COLO668 (cell line): Measurements from ENCODE around the gene SPATA6.
A peak's percentile ranks its signal among the peaks of the same experiment; 100 is the strongest.
"Not testable (repeated sequence)": the region's sequence is repeated elsewhere in the genome, so short reads cannot be mapped to it uniquely, and the experiment has no call there.

Experiments
- DNase-seq: peaks from one replicate; lab custom pipeline; 2025; ENCODE audit not compliant: unreplicated experiment; lab: John Stamatoyannopoulos, UW

The SPATA6 gene

DNA sequence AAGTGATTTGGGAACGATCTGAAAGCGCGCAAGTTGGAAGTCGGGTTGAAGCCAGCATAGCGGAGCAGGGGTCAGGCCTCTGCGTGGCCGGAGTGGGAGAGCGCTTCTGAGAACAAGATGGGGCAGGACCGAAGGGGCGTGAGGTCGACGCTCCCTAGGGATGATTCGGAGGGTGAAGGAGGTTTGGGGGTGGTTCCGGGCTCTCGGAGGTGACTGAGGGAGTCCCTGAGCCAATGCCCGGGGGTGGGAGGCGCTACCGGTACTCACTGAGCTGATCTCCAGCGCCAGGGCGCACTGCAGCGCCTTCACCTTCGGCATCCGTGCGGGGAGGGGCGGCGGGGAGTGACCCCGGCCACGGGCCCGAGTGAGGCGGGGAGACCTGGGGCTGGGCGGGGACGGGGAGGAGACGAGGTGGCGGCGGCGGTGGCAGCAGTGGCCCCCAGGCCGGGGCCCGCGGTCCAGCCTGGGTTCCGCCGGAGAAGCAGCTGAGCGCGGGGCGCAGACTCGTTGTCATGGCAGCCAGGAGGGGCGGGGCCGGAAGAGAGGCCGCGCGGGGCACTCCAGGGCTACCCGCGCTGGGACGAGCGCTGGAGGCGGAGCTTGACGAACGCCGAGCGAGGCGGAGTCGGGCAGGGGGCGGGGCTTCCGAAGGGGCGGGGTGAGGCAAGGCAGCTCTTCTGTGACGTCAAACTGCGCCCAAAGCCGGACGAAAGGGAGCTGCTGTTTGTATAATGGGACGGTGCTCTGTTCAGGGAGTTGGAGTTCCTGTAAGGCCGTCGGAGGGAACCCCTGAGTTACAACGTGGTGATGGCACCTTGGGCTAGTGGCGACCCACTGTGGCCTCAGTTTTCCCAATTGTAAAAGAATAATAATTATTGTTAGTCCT lies at the start of gene SPATA6:
Gene SPATA6 (minus strand): TSS at position 514 of the 886 bp plus-strand sequence. CDS start 196 bp downstream, at position 318.
- peak; percentile 99 for DNase-seq

DNA sequence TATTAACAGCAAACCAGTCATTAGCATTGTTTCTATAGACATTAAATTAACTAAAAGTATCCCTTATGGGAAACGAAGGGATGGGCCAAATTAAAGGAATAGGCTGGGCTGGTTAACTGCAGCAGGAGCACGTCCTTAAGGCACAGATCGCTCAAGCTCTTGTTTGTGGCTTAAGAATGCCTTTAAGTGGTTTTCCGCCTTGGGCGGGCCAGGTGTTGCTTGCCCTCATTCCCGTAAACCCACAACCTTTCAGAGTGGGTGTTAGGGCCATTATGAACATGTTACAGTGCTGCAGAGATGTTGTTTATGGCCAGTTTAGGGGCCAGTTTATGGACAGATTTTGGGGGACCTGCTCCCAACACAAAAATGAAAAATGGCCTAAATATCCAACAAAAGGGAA lies 47.9 kb upstream of the SPATA6 start:
- DNase-seq = not testable (repeated sequence)

- DNase-seq = no peak
Measured at GRCh38 chr1:48506870-48507269, 34.9 kb upstream of the SPATA6 start.

- no peak for DNase-seq
Measured at GRCh38 chr1:48500541-48501450, 28.8 kb upstream of the SPATA6 start.

DNA sequence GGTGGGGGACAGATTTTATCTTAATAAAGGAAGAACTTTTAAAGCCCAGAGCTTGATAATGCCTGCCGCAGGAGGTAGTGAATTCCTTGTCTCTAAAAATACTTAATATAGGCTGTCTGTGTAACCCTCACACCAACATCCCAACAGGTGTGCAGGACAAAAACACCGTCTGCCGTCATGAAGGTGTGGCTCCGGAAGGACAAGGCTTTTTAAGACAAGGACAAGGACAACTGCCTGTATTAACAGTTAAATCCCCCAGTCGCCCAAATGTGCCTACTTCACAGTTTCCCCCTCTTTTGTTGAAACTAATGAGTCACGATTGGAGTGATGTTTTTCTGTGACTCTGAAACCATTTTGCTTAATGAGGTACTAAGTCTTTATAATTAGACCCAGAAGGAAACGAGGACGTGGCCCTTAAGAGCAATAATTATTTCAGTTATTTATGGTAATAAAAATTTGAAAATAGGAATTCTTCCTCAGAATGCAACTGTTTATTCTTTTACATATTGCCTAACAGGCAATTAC lies 27.3 kb upstream of the SPATA6 start:
- no peak for DNase-seq

- peak; percentile 88 for DNase-seq
Measured at GRCh38 chr1:48498096-48498791, 26.2 kb upstream of the SPATA6 start.

DNA sequence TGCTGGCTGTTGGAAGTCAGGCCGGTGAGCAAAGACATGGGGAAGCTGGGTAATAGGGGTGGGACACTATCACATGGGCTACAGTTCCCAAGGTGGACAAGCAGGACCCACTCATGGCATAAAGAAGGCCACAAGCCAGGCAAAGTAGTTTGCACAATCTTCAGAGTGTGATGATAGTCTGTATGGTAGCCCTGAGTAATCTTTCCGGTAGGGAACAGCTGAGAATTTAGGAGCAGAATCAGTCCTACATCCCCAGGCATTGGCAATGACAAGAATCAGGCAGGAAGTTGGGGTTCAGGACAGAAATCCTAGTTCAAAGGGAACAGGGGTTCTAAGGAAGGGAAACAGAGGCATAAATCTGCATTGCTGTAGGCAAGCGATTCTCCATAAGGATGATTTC lies 23.9 kb upstream of the SPATA6 start:
- DNase-seq = no peak

DNA sequence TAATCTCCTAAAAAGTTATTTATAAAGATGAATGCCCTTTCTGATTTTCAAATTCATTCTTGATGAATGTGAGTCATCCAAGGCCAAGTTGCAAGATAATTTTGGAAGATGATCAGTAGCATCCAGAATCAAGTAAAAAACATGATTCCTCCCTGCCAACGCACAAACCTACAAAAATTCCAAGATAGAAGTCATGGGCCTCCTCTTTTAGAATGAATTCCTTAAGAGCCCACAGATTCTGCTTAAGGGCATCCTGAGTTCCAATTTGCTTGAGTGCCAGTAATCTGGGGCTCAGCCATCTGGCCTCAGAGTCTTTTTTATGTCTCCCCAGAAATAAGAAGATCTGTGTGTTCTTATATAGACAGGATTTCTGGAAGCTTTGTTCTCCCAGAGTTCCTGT lies 23.2 kb upstream of the SPATA6 start:
- no peak for DNase-seq

- no peak for DNase-seq
Measured at GRCh38 chr1:48493970-48494769, 22.2 kb upstream of the SPATA6 start.

DNA sequence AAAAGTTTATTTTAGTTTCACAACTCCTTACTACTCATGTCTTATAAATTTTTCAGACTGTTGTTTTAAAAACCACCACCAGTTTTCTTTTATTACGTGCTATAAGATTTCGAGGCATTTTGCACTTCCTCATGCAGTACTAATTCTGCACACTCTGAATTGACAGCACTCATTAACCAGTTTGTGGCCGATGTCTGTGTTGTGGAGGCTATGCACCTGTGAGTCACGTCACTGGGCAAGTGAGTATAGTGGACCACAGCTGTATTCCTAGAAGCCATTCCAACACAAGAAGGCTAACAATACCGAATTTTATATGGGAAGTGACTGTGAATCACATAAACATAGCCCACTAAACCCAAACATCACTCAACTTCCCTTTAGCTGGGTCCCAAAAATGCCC lies 21.0 kb upstream of the SPATA6 start:
- no peak for DNase-seq

DNA sequence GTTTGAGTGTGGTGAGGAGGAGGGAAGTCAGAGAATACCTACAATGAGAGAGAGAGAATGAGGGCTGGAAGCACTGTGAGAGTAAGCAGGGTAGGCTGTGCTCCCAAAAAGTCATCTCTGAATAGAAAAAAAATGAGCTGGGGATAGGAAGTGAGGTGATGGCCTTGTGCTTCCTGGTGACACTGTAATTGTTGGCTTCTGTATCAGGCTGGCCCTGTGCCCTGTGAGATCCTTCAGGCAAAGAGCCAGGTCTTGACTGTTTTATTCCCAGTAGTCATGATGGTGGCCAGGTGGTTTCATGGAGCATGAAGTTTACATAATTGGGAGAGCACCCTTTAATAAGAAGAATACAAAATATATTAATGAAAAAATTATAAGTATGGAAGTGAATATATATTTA lies 20.4 kb upstream of the SPATA6 start:
- no peak for DNase-seq

DNA sequence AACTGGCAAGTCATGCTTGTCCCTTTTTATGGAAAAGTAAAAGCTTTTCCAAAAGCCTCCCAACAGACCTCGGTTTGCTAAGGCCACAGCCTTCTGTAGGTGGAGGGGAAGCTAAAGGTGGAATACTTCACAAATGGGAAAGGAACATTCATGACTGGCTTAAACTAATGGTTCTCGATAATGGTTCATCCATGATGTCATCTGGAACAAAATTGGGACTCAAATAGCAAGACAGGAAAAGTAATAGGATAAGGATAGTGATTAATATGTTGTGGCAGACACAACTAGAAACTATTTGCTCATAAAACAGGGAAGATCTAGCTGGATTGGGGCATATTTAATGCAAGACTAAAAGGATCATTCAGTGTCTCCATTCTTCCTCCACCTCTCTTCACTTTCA lies 16.7 kb upstream of the SPATA6 start:
- no peak for DNase-seq

GRCh38 chr1:48480504-48480903 lies 8.5 kb upstream of the SPATA6 start:
- no peak for DNase-seq

DNA sequence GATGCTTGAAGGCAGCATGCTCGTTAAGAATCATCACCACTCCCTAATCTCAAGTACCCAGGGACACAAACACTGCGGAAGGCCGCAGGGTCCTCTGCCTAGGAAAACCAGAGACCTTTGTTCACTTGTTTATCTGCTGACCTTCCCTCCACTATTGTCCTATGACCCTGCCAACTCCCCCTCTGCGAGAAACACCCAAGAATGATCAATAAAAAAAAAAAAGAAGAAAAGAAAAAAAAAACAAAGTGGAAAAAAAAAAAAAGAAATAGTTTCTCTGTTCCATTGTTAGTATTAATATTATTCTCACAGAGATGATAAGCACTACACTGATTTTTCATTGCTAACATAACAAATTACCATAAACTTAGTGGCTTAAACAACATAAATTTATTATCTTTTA lies 8.0 kb upstream of the SPATA6 start:
- not testable (repeated sequence) for DNase-seq

DNA sequence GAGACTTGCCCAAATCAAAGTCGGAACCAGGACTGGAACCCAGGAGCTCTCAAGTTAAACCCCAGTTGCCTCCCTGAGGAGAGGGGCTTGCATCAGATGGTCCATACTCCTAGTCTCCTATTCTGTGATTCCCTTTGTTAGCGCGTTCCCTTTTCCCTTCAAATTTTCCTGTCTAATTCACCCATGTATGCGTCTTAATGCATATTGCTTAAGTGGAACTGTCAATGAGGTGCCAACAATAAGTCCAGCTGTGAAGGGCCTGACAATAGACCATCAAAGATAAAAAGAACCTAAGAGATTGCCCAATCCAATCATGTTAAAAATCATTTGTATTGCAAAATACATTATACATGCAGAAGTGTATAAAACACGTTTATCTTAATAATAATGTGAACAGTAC lies 634 bp upstream of the SPATA6 start:
- DNase-seq = no peak

- no peak for DNase-seq
Measured at GRCh38 chr1:48470950-48471690, 884 bp downstream of the SPATA6 start.

DNA sequence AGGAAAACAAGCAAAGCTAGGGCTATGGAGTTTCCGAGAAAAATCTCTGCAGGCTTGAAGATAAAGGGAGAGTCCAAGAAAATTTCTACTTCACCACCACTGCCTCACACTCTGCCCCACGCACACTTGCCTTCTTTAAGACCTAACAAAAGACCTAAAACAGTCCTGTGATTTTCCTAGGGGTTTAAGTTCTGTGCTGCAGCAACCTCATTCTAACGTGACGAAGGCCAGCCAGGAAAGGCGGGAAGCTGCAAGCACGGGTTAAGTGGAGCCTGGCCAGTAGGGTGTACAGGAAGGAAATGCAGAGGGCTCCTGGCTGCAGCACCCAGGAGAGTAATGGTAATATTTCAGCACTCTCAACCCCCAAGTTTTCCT lies 1.5 kb downstream of the SPATA6 start:
- DNase-seq = no peak

DNA sequence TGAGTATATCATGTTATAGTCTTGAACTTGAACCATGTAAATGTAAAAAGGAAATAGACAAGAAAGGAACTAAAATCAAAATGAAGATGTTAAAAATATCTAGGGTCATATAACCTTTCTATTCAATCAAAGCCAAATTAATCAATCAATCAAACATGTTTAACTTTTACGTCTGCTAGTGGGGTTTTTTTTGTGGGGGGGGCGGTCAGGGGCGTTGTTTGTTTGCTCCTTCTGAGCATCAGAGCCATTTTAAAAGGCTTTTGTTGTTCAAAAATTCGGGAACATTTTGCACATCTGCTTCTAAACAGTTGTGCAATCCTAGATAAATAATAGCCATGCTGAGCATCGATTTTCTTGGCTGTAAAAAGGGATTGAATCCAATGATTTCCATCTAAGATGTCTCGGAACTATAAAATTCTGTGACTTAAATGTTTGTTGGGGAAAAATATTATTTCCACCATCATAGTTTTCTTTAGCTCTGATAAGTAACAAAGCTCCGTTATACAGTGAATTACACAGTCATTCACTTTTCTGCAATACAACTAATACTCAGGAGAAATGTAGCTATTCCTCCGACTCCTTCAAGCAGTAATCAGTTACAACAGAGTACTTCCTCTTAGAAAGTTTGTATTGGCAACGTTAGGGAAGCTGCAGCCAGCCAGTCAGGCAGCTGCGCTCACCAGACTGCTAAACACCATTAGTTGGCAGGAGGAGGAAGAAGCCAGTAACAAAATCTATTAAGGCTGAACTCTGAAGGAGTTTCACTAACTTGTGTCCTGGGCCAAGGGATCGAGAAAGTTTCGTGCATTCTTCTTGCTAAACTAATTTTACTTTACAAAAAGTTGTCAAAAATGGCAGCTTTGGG lies 2.2 kb downstream of the SPATA6 start:
- DNase-seq = no peak

- DNase-seq = no peak
Measured at GRCh38 chr1:48466594-48466993, 5.4 kb downstream of the SPATA6 start.
